ENCODE data around the gene IL6. TPM values are rescaled to one million over a fixed set of nuclear protein-coding genes. Genes with fewer than 3 reads are reported as not detected.

IL6 gene
- total and polyA plus RNA-seq, 2 donors (not counting 1 experiment from before 2014, with no cell fraction given) = 2.6 to 222 TPM

DNA sequence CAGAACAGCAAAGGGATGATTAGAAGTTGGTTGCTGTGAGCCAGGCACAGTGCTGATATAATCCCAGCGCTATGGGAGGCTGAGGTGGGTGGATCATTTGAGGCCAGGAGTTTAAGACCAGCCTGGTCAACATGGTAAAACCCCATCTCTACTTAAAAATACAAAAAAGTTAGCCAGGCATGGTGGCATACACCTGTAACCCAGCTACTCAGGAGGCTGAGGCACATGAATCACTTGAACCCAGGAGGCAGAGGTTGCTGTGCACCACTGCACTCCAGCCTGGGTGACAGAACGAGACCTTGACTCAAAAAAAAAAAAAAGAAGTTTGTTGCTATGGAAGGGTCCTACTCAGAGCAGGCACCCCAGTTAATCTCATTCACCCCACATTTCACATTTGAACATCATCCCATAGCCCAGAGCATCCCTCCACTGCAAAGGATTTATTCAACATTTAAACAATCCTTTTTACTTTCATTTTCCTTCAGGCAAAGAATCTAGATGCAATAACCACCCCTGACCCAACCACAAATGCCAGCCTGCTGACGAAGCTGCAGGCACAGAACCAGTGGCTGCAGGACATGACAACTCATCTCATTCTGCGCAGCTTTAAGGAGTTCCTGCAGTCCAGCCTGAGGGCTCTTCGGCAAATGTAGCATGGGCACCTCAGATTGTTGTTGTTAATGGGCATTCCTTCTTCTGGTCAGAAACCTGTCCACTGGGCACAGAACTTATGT lies 4.1 kb downstream of the IL6 start:
- peak overlapping the region; percentile 19 to 50 for H3K27ac ChIP-seq (ENCODE audit: low read length in 2 of 2)
- H2AFZ ChIP-seq (ENCODE audit: insufficient read depth, low read depth, low read length, poor library complexity, severe bottlenecking) = no peak overlapping the region
- peak overlapping the region; percentile 46 for H3K4me3 Mint-ChIP-seq
- H3K27me3 ChIP-seq (replicated peaks in 1 of 4; ENCODE audit: control extremely low read depth in 1 of 4, control insufficient read depth in 3 of 4, insufficient read depth in 4 of 4, low read length in 3 of 4) = no peaks in the 10 kb centered on the region
- intact Hi-C loops (cut with micrococcal nuclease) = no loop called here
- H3K4me1 Mint-ChIP-seq = peaks cover 40% of the 10 kb centered on the region
- peaks cover 6% of the 10 kb centered on the region for H3K27me3 Mint-ChIP-seq
- no peaks in the 10 kb centered on the region for H4K20me1 ChIP-seq (ENCODE audit: control insufficient read depth, insufficient read depth, low read length, poor library complexity, severe bottlenecking)
- 33% methylated on average over 1 of the region's 5 CpGs for WGBS (ENCODE audit: insufficient coverage)
- H3K27ac Mint-ChIP-seq = peak overlapping the region; percentile 37
- no peak for ATAC-seq (ENCODE audit: low read depth)
- DNase-seq = no peak
- ChIA-PET CTCF (interaction anchor here (0.7 to 20.7 kb wide), 7 partner anchors 52 to 708 kb away, joined by 4 to 712 read pairs (median 10); no protein-coding TSS in a partner anchor), POLR2A (no interaction called here)
- no peaks in the 10 kb centered on the region for H3K9me3 Mint-ChIP-seq (ENCODE audit: insufficient read depth)
- H3K4me3 ChIP-seq (ENCODE audit: control extremely low read depth in 1 of 5, extremely low read depth in 1 of 5, insufficient read depth in 1 of 5, low read depth in 2 of 5, low read length in 4 of 5) = no peak overlapping the region
- no peaks in the 10 kb centered on the region for H3K36me3 ChIP-seq (replicated peaks in 1 of 2; ENCODE audit: control extremely low read depth in 1 of 2, control insufficient read depth in 1 of 2, extremely low read depth in 1 of 2, insufficient read depth in 2 of 2, low read length in 1 of 2)
- no peak overlapping the region for H3K9ac ChIP-seq (ENCODE audit: low read length)
- no peak for TF ChIP-seq EZH2 (IDR thresholded peaks at IDR 0.05; ENCODE audit: borderline replicate concordance, insufficient read depth, low read depth, low read length, poor library complexity, severe bottlenecking)
- no peak for TF ChIP-seq CTCF (IDR thresholded peaks at IDR 0.05)
- peaks cover 22% of the 10 kb centered on the region for H3K79me2 ChIP-seq (ENCODE audit: control insufficient read depth, insufficient read depth, low read length)
- H3K4me1 ChIP-seq (ENCODE audit: control insufficient read depth in 2 of 2, insufficient read depth in 2 of 2, low read length in 2 of 2) = peaks cover 35 to 36% of the 10 kb centered on the region in 2 donors
- peaks cover 0 to under 1% (median 0%) of the 10 kb centered on the region in 3 donors for H3K9me3 ChIP-seq (ENCODE audit: control extremely low read depth in 1 of 3, control insufficient read depth in 2 of 3, insufficient read depth in 1 of 3, low read length in 2 of 3)
- peak overlapping the region; percentile 41 for H3K4me2 ChIP-seq (replicated peaks; ENCODE audit: low read depth, low read length, poor library complexity, severe bottlenecking)

DNA sequence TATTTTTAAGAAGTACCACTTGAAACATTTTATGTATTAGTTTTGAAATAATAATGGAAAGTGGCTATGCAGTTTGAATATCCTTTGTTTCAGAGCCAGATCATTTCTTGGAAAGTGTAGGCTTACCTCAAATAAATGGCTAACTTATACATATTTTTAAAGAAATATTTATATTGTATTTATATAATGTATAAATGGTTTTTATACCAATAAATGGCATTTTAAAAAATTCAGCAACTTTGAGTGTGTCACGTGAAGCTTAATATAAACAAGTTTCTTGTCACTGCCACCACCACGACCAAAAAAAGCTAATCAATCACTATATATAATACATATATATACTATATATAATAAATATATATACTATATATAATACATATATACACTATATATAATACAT lies 4.8 kb downstream of the IL6 start:
- no peak for DNase-seq
- intact Hi-C loops (cut with micrococcal nuclease) = no loop called here
- no peak overlapping the region for H3K27ac Mint-ChIP-seq
- peaks cover 4% of the 10 kb centered on the region for H3K9me3 Mint-ChIP-seq (ENCODE audit: insufficient read depth)
- no peak overlapping the region for H3K4me3 ChIP-seq (ENCODE audit: control extremely low read depth in 1 of 5, extremely low read depth in 1 of 5, insufficient read depth in 1 of 5, low read depth in 2 of 5, low read length in 4 of 5)
- H2AFZ ChIP-seq (ENCODE audit: insufficient read depth, low read depth, low read length, poor library complexity, severe bottlenecking) = no peak overlapping the region
- peaks cover 0 to 5% (median 3%) of the 10 kb centered on the region in 3 donors for H3K9me3 ChIP-seq (ENCODE audit: control extremely low read depth in 1 of 3, control insufficient read depth in 2 of 3, insufficient read depth in 1 of 3, low read length in 2 of 3)
- ATAC-seq (ENCODE audit: low read depth) = no peak
- peaks cover 35% of the 10 kb centered on the region for H3K4me1 Mint-ChIP-seq
- H4K20me1 ChIP-seq (ENCODE audit: control insufficient read depth, insufficient read depth, low read length, poor library complexity, severe bottlenecking) = no peaks in the 10 kb centered on the region
- ChIA-PET POLR2A (no interaction called here), CTCF (interaction anchor here (0.7 to 20.7 kb wide), 7 partner anchors 52 to 707 kb away, joined by 4 to 712 read pairs (median 10); no protein-coding TSS in a partner anchor)
- H3K4me1 ChIP-seq (ENCODE audit: control insufficient read depth in 2 of 2, insufficient read depth in 2 of 2, low read length in 2 of 2) = peaks cover 29 to 31% of the 10 kb centered on the region in 2 donors
- H3K36me3 ChIP-seq (replicated peaks in 1 of 2; ENCODE audit: control extremely low read depth in 1 of 2, control insufficient read depth in 1 of 2, extremely low read depth in 1 of 2, insufficient read depth in 2 of 2, low read length in 1 of 2) = no peaks in the 10 kb centered on the region
- H3K27ac ChIP-seq (ENCODE audit: low read length in 2 of 2) = no peak overlapping the region
- H3K4me3 Mint-ChIP-seq = no peak overlapping the region
- WGBS (ENCODE audit: insufficient coverage) = no CpG with 5 or more reads among the region's 2 CpGs
- peaks cover 18% of the 10 kb centered on the region for H3K79me2 ChIP-seq (ENCODE audit: control insufficient read depth, insufficient read depth, low read length)
- no peaks in the 10 kb centered on the region for H3K27me3 ChIP-seq (replicated peaks in 1 of 4; ENCODE audit: control extremely low read depth in 1 of 4, control insufficient read depth in 3 of 4, insufficient read depth in 4 of 4, low read length in 3 of 4)
- no peak overlapping the region for H3K9ac ChIP-seq (ENCODE audit: low read length)
- peaks cover 10% of the 10 kb centered on the region for H3K27me3 Mint-ChIP-seq
- TF ChIP-seq EZH2 (IDR thresholded peaks at IDR 0.05; ENCODE audit: borderline replicate concordance, insufficient read depth, low read depth, low read length, poor library complexity, severe bottlenecking) (no peak), CTCF (IDR thresholded peaks at IDR 0.05) (no peak)
- H3K4me2 ChIP-seq (replicated peaks; ENCODE audit: low read depth, low read length, poor library complexity, severe bottlenecking) = no peak overlapping the region

Data from B cell (primary cell).